GM12878 (cell line): ENCODE data around the gene RETREG1. TPM values are rescaled to one million over a fixed set of nuclear protein-coding genes. Genes with fewer than 3 reads are reported as not detected.

Experiments
- ATAC-seq: fragments of 200-7000 bp; cut with Tn5 transposase; 3 replicates; pipeline ENCODE4 v1.9.1; 2020; ENCODE audit warnings: mild to moderate bottlenecking, moderate library complexity
- BruUV-seq: library from RNA; stranded (reverse); fragments of 400-500 nt; replicated peaks from 2 replicates; lab custom pipeline; 2021; lab: Mats Ljungman, UMichigan
- CTCF ChIA-PET: fragments of 300-600 bp; sonication (Branson Sonifier 250); formaldehyde crosslinking; extraction: SDS; loops from one replicate; lab custom pipeline; 2021; ENCODE audit warnings: inconsistent platforms; lab: Yijun Ruan, JAX
- POLR2A ChIA-PET: fragments of 350-600 bp; formaldehyde crosslinking; extraction: SDS; loops from one replicate; lab custom pipeline; 2021; ENCODE audit warnings: inconsistent platforms; lab: Charles Lee
- RAD21 ChIA-PET: fragments of 300-600 bp; sonication (Branson Sonifier 250); formaldehyde crosslinking; loops from one replicate; lab custom pipeline; 2023; ENCODE audit warnings: antibody characterized with exemption; ENCODE audit not compliant: unreplicated experiment; lab: Charles Lee
- SMC1A ChIA-PET: fragments of 300-600 bp; sonication (Branson Sonifier 250); formaldehyde crosslinking; loops from one replicate; lab custom pipeline; 2023; ENCODE audit not compliant: unreplicated experiment, uncharacterized antibody; lab: Charles Lee
- DNase-seq: peaks from one replicate; pipeline ENCODE4 v3.0.0-alpha.2; 2011; ENCODE audit warnings: low read depth, low spot score
- FAIRE-seq: peaks from 3 replicates; lab custom pipeline; 2011; peaks lifted over from hg19 to GRCh38; lab: Jason Lieb, UNC
- H2AFZ ChIP-seq: 2 replicates; pipeline ENCODE4 v1.6.0; 2011; ENCODE audit warnings: low read depth, low read length, control low read depth; ENCODE audit not compliant: control insufficient read depth
- H3K27ac ChIP-seq: 2 replicates; pipeline ENCODE4 v1.5.1; 2011; ENCODE audit warnings: control low read depth; ENCODE audit not compliant: control insufficient read depth, insufficient read depth
- H3K27me3 ChIP-seq, 2 experiments: replicated peaks in 1 of 2; 2 replicates each; pipeline versions ENCODE4 v1.6.0 to v1.6.1; 2011; ENCODE audit warnings: low read length in 1 of 2; ENCODE audit not compliant: control insufficient read depth in 2 of 2, insufficient read depth in 2 of 2
- H3K36me3 ChIP-seq, 2 experiments: 2 replicates each; pipeline ENCODE4 v1.5.1; 2011; ENCODE audit warnings: low read length in 1 of 2; ENCODE audit not compliant: control insufficient read depth in 2 of 2, insufficient read depth in 2 of 2
- H3K4me1 ChIP-seq: 2 replicates; pipeline ENCODE4 v1.6.1; 2011; ENCODE audit warnings: mild to moderate bottlenecking, low read length, moderate library complexity, mixed read lengths; ENCODE audit not compliant: control insufficient read depth, insufficient read depth
- H3K4me2 ChIP-seq: 2 replicates; pipeline ENCODE4 v1.6.0; 2011; ENCODE audit warnings: control low read depth; ENCODE audit not compliant: control insufficient read depth, insufficient read depth
- H3K4me3 ChIP-seq: fragments of 200-600 bp; sonication (generic); 2 replicates; pipeline ENCODE4 v1.5.1; 2016
- H3K79me2 ChIP-seq: 2 replicates; pipeline ENCODE4 v1.6.0; 2011; ENCODE audit warnings: low read length; ENCODE audit not compliant: control insufficient read depth, insufficient read depth
- H3K9ac ChIP-seq: 2 replicates; pipeline ENCODE4 v1.8.0; 2011; ENCODE audit warnings: low read length, control low read depth, mixed read lengths; ENCODE audit not compliant: control insufficient read depth, insufficient read depth
- H3K9me3 ChIP-seq: replicated peaks from 3 replicates; pipeline ENCODE4 v1.5.1; 2011; ENCODE audit warnings: mild to moderate bottlenecking, low read length; ENCODE audit not compliant: control insufficient read depth, insufficient read depth
- H4K20me1 ChIP-seq: 2 replicates; pipeline ENCODE4 v1.6.0; 2011; ENCODE audit not compliant: control insufficient read depth, insufficient read depth
- EP300 ChIP-seq, 2 experiments: fragments of 150-350 bp in 1 of 2; IDR thresholded peaks; 2 replicates each; pipeline ENCODE4 v1.6.1; 2011 to 2012; ENCODE audit warnings: low read depth in 2 of 2, low read length in 2 of 2, borderline replicate concordance in 1 of 2, improper control_type of control experiment in 1 of 2, inconsistent platforms in 1 of 2; ENCODE audit not compliant: control insufficient read depth in 1 of 2
- GABPA ChIP-seq: IDR thresholded peaks from 2 replicates; pipeline ENCODE4 v1.6.1; 2014; ENCODE audit warnings: antibody characterized with exemption, low read depth, mild to moderate bottlenecking, inconsistent platforms
- GATAD2B ChIP-seq: fragments of 450-650 bp; conservative IDR thresholded peaks from 2 replicates; pipeline ENCODE4 v1.6.1; 2017; ENCODE audit warnings: low read depth, mild to moderate bottlenecking, moderate library complexity
- NR2F1 ChIP-seq: fragments of 450-650 bp; conservative IDR thresholded peaks from 2 replicates; pipeline ENCODE4 v1.6.1; 2017; ENCODE audit warnings: mild to moderate bottlenecking
- TAF1 ChIP-seq: IDR thresholded peaks from 2 replicates; pipeline ENCODE4 v1.6.1; 2011; ENCODE audit warnings: mild to moderate bottlenecking, low read depth, low read length, borderline replicate concordance
- TCF3 ChIP-seq: IDR thresholded peaks from 2 replicates; pipeline ENCODE4 v1.6.1; 2012; ENCODE audit warnings: low read depth, mild to moderate bottlenecking, low read length, borderline replicate concordance; ENCODE audit not compliant: insufficient read depth
- WGBS: methylation state at CpG from one replicate; pipeline ENCODE4 v1.1.6; 2016; ENCODE audit warnings: low lambda C conversion rate; ENCODE audit not compliant: insufficient replicate concordance, insufficient coverage; ENCODE audit errors: missing lambda C conversion rate; 5-methylcytosine and 5-hydroxymethylcytosine counted together
- in situ Hi-C: fragments of 300-500 bp; cut with MboI; formaldehyde crosslinking; loops from 9 replicates; pipeline ENCODE4 v1.14.3; 2018; ENCODE audit warnings: mixed read lengths
- intact Hi-C: fragments of 100-400 bp; cut with micrococcal nuclease; formaldehyde crosslinking; loops from one replicate; pipeline ENCODE4 v1.14.2; 2022; ENCODE audit not compliant: unreplicated experiment
- polyA plus RNA-seq, 11 experiments: library from polyadenylated mRNA; depleted of rRNA in 4 of 11; unstranded in 6 of 11; stranded (reverse) in 5 of 11; fragments of >200 nt; fragmentation: Nextera tagmentation in 4 of 11; fragmentation: Illumina TruSeq in 1 of 11; extraction: Ambion mirVana in 4 of 11; extraction: Trizol in 1 of 11; gene quantifications; 1 replicate in 1 of 11; 2 replicates in 10 of 11; pipeline versions ENCODE4 v1.2.1 to v1.2.3, GENCODE V29; 2011 to 2016; ENCODE audit warnings: inconsistent platforms in 2 of 11, missing spikeins in 2 of 11, low read depth in 1 of 11
- total RNA-seq, 4 experiments: library from RNA; depleted of rRNA in 3 of 4; stranded (reverse); fragments of >200 nt in 3 of 4; fragmentation: Illumina TruSeq in 1 of 4; extraction: Trizol in 1 of 4; gene quantifications; 2 replicates each; pipeline versions ENCODE4 v1.2.1 to v1.2.3, GENCODE V29; 2013 to 2021
- TF ChIP-seq, protein P1 (sequence below): fragments of 450-650 bp; conservative IDR thresholded peaks from 2 replicates; pipeline ENCODE4 v1.6.1; 2017; ENCODE audit warnings: mild to moderate bottlenecking, moderate library complexity
- TF ChIP-seq, protein P2 (sequence below): fragments of 450-650 bp; IDR thresholded peaks from 2 replicates; pipeline ENCODE4 v1.6.1; 2018; ENCODE audit warnings: borderline replicate concordance, mild to moderate bottlenecking; ENCODE audit not compliant: partially characterized antibody
- TF ChIP-seq, protein P3 (sequence below): IDR thresholded peaks from 2 replicates; pipeline ENCODE4 v1.6.1; 2012; ENCODE audit warnings: low read length, inconsistent platforms

Gene RETREG1
- total and polyA plus RNA-seq, 10 of the 15 experiments (the other 5 are each of a cell fraction or from before 2014, with no cell fraction given), result 3.9 to 8.9 (median 6.4) TPM

DNA sequence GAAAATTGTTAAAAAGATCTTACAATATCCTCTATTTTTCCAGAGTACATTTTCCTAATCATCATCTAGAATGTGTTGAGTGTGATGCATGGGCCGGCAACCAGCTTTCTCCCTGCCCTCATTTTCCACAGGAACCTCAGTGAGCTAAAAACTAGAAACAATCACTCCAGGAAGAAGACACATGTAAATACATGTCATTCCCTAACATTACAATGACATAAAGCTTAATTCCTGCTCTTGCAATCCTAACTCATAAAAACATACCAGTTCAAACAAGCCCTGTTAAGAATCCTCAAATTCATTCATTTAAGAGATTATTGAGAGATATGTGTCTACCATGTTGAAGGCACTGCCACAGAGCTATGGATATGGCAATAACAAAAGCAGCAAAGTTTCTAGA lies 132.7 kb downstream of the RETREG1 start:
- ATAC-seq (no peak), FAIRE-seq (no peak), DNase-seq (no peak)
- Histone ChIP-seq H4K20me1 (no peaks in the 10 kb centered on the region), H3K9me3 (no peaks in the 10 kb centered on the region), H2AFZ (no peak overlapping the region), H3K27ac (no peak overlapping the region), H3K4me2 (no peak overlapping the region), H3K4me3 (no peak overlapping the region), H3K4me1 (no peaks in the 10 kb centered on the region)
- intact Hi-C loops, result no loop called here
- no TSS peak for BruUV-seq
- ChIA-PET POLR2A (no interaction called here), RAD21 (no interaction called here), SMC1A (interaction anchor here (0.9 to 2.1 kb wide), 3 partner anchors 9 to 28 kb away, joined by 3 to 6 read pairs (median 4); no protein-coding TSS in a partner anchor)
- in situ Hi-C loops, result no loop called here
- TF ChIP-seq GATAD2B (no peak), GABPA (no peak), TAF1 (no peak), NR2F1 (no peak), EP300 (IDR thresholded peaks at IDR 0.05; ENCODE audit: borderline replicate concordance in 1 of 2, control insufficient read depth in 1 of 2, low read depth in 2 of 2, low read length in 2 of 2) (no peak), TCF3 (no peak)
- TF ChIP-seq, protein P1, sequence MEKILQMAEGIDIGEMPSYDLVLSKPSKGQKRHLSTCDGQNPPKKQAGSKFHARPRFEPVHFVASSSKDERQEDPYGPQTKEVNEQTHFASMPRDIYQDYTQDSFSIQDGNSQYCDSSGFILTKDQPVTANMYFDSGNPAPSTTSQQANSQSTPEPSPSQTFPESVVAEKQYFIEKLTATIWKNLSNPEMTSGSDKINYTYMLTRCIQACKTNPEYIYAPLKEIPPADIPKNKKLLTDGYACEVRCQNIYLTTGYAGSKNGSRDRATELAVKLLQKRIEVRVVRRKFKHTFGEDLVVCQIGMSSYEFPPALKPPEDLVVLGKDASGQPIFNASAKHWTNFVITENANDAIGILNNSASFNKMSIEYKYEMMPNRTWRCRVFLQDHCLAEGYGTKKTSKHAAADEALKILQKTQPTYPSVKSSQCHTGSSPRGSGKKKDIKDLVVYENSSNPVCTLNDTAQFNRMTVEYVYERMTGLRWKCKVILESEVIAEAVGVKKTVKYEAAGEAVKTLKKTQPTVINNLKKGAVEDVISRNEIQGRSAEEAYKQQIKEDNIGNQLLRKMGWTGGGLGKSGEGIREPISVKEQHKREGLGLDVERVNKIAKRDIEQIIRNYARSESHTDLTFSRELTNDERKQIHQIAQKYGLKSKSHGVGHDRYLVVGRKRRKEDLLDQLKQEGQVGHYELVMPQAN, result no peak
- TF ChIP-seq, protein P2, sequence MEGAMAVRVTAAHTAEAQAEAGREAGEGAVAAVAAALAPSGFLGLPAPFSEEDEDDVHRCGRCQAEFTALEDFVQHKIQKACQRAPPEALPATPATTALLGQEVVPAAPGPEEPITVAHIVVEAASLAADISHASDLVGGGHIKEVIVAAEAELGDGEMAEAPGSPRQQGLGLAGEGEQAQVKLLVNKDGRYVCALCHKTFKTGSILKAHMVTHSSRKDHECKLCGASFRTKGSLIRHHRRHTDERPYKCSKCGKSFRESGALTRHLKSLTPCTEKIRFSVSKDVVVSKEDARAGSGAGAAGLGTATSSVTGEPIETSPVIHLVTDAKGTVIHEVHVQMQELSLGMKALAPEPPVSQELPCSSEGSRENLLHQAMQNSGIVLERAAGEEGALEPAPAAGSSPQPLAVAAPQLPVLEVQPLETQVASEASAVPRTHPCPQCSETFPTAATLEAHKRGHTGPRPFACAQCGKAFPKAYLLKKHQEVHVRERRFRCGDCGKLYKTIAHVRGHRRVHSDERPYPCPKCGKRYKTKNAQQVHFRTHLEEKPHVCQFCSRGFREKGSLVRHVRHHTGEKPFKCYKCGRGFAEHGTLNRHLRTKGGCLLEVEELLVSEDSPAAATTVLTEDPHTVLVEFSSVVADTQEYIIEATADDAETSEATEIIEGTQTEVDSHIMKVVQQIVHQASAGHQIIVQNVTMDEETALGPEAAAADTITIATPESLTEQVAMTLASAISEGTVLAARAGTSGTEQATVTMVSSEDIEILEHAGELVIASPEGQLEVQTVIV, result no peak
- TF ChIP-seq, protein P3, sequence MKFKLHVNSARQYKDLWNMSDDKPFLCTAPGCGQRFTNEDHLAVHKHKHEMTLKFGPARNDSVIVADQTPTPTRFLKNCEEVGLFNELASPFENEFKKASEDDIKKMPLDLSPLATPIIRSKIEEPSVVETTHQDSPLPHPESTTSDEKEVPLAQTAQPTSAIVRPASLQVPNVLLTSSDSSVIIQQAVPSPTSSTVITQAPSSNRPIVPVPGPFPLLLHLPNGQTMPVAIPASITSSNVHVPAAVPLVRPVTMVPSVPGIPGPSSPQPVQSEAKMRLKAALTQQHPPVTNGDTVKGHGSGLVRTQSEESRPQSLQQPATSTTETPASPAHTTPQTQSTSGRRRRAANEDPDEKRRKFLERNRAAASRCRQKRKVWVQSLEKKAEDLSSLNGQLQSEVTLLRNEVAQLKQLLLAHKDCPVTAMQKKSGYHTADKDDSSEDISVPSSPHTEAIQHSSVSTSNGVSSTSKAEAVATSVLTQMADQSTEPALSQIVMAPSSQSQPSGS, result no peak
- TF ChIP-seq, all 136 proteins: peak for 0
- Histone ChIP-seq H3K36me3 (no peaks in the 10 kb centered on the region), H3K9ac (no peak overlapping the region), H3K27me3 (no peaks in the 10 kb centered on the region; a peak in 1 of 4 replicates), H3K79me2 (no peaks in the 10 kb centered on the region)
- WGBS, result 88% methylated on average over 1 of the region's 1 CpG
- CTCF ChIA-PET, result interaction anchor here (0.6 to 1.4 kb wide), 3 partner anchors 17 to 649 kb away, joined by 3 to 5 read pairs (median 3); no protein-coding TSS in a partner anchor
